ENCODE measurements around the gene PCDHB2. TPM values are rescaled to one million over a fixed set of nuclear protein-coding genes. Genes with fewer than 3 reads are reported as not detected.

The PCDHB2 gene
- total and polyA plus RNA-seq, 2 of the 8 experiments (the other 6 are each of a cell fraction or from before 2014, with no cell fraction given) = 28.8 to 29.2 TPM

DNA sequence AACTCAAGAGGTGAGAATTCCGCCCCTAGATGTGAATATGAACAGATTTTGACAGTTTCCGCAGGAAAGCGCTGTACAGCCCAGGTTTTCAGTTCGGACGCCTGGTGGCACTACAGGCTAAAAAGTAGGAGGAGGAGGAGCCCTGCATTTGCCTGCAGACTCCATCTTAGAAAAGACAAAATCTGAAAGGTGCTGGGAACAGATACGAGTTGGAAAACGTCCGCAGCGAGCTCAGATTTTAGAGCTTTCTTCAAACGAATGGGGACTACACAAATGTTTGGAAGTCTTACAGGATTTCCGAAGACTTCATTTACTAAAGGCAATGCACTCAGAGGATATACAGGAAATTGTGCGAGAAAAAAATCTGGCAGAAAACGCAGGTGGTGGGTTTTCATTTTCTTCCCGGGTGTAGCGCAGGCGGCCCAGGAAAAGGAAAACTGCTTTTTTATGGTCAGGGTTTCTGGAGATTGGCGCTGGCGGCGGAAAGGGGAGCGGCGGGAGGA is 9.9 kb upstream of the PCDHB2 start (continued):
- TF ChIP-seq, protein P1, sequence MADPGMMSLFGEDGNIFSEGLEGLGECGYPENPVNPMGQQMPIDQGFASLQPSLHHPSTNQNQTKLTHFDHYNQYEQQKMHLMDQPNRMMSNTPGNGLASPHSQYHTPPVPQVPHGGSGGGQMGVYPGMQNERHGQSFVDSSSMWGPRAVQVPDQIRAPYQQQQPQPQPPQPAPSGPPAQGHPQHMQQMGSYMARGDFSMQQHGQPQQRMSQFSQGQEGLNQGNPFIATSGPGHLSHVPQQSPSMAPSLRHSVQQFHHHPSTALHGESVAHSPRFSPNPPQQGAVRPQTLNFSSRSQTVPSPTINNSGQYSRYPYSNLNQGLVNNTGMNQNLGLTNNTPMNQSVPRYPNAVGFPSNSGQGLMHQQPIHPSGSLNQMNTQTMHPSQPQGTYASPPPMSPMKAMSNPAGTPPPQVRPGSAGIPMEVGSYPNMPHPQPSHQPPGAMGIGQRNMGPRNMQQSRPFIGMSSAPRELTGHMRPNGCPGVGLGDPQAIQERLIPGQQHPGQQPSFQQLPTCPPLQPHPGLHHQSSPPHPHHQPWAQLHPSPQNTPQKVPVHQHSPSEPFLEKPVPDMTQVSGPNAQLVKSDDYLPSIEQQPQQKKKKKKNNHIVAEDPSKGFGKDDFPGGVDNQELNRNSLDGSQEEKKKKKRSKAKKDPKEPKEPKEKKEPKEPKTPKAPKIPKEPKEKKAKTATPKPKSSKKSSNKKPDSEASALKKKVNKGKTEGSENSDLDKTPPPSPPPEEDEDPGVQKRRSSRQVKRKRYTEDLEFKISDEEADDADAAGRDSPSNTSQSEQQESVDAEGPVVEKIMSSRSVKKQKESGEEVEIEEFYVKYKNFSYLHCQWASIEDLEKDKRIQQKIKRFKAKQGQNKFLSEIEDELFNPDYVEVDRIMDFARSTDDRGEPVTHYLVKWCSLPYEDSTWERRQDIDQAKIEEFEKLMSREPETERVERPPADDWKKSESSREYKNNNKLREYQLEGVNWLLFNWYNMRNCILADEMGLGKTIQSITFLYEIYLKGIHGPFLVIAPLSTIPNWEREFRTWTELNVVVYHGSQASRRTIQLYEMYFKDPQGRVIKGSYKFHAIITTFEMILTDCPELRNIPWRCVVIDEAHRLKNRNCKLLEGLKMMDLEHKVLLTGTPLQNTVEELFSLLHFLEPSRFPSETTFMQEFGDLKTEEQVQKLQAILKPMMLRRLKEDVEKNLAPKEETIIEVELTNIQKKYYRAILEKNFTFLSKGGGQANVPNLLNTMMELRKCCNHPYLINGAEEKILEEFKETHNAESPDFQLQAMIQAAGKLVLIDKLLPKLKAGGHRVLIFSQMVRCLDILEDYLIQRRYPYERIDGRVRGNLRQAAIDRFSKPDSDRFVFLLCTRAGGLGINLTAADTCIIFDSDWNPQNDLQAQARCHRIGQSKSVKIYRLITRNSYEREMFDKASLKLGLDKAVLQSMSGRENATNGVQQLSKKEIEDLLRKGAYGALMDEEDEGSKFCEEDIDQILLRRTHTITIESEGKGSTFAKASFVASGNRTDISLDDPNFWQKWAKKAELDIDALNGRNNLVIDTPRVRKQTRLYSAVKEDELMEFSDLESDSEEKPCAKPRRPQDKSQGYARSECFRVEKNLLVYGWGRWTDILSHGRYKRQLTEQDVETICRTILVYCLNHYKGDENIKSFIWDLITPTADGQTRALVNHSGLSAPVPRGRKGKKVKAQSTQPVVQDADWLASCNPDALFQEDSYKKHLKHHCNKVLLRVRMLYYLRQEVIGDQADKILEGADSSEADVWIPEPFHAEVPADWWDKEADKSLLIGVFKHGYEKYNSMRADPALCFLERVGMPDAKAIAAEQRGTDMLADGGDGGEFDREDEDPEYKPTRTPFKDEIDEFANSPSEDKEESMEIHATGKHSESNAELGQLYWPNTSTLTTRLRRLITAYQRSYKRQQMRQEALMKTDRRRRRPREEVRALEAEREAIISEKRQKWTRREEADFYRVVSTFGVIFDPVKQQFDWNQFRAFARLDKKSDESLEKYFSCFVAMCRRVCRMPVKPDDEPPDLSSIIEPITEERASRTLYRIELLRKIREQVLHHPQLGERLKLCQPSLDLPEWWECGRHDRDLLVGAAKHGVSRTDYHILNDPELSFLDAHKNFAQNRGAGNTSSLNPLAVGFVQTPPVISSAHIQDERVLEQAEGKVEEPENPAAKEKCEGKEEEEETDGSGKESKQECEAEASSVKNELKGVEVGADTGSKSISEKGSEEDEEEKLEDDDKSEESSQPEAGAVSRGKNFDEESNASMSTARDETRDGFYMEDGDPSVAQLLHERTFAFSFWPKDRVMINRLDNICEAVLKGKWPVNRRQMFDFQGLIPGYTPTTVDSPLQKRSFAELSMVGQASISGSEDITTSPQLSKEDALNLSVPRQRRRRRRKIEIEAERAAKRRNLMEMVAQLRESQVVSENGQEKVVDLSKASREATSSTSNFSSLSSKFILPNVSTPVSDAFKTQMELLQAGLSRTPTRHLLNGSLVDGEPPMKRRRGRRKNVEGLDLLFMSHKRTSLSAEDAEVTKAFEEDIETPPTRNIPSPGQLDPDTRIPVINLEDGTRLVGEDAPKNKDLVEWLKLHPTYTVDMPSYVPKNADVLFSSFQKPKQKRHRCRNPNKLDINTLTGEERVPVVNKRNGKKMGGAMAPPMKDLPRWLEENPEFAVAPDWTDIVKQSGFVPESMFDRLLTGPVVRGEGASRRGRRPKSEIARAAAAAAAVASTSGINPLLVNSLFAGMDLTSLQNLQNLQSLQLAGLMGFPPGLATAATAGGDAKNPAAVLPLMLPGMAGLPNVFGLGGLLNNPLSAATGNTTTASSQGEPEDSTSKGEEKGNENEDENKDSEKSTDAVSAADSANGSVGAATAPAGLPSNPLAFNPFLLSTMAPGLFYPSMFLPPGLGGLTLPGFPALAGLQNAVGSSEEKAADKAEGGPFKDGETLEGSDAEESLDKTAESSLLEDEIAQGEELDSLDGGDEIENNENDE (IDR thresholded peaks at IDR 0.05; ENCODE audit: insufficient replicate concordance, low read length) = no peak
- no peak for TF ChIP-seq CREB1 (IDR thresholded peaks at IDR 0.05)
- TF ChIP-seq GTF2F1 (IDR thresholded peaks at IDR 0.05; ENCODE audit: borderline replicate concordance, low read depth, low read length) = no peak
- no peak for TF ChIP-seq BCL11A (IDR thresholded peaks at IDR 0.05; ENCODE audit: low read depth in 2 of 2, low read length in 2 of 2)
- peak; percentile 71 to 84 for TF ChIP-seq RAD21 (IDR thresholded peaks at IDR 0.05 in 1 of 2, conservative IDR thresholded peaks at IDR 0.05 in 1 of 2; ENCODE audit: low read depth in 2 of 2, low read length in 2 of 2)
- no peak for TF ChIP-seq TCF12 (IDR thresholded peaks at IDR 0.05; ENCODE audit: low read depth, low read length)
- no peak for TF ChIP-seq CHD2 (IDR thresholded peaks at IDR 0.05; ENCODE audit: low read length)
- TF ChIP-seq YY1 (IDR thresholded peaks at IDR 0.05; ENCODE audit: low read depth, low read length) = peak; percentile 93
- no peak for TF ChIP-seq SIX5 (IDR thresholded peaks at IDR 0.05; ENCODE audit: low read depth, low read length)
- no peak for TF ChIP-seq RFX5 (IDR thresholded peaks at IDR 0.05; ENCODE audit: borderline replicate concordance, low read depth, low read length)
- TF ChIP-seq RBBP5 (IDR thresholded peaks at IDR 0.05; ENCODE audit: borderline replicate concordance, low read depth, low read length) = no peak
- TF ChIP-seq POU5F1 (IDR thresholded peaks at IDR 0.05; ENCODE audit: low read depth, low read length) = no peak
